NCI-H1930 (cell line): ENCODE measurements around the gene BRSK2.
"Not testable (repeated sequence)": the region's sequence is repeated elsewhere in the genome, so short reads cannot be mapped to it uniquely, and the experiment has no call there.

Source experiments
- DNase-seq, 2 experiments: peaks; one replicate each; lab custom pipeline; 2025; lab: John Stamatoyannopoulos, UW

Gene BRSK2

GRCh38 chr11:1354125-1354938 lies 35.4 kb upstream of the BRSK2 start:
- DNase-seq = no peak

- DNase-seq = no peak
Observed at GRCh38 chr11:1356007-1356435, 33.7 kb upstream of the BRSK2 start.

- no peak for DNase-seq
Observed at GRCh38 chr11:1356478-1356960, 33.2 kb upstream of the BRSK2 start.

- no peak for DNase-seq
Observed at GRCh38 chr11:1358286-1358685, 31.4 kb upstream of the BRSK2 start.

GRCh38 chr11:1358931-1359330 lies 30.8 kb upstream of the BRSK2 start:
- not testable (repeated sequence) for DNase-seq

- no peak for DNase-seq
Observed at GRCh38 chr11:1359556-1359955, 30.2 kb upstream of the BRSK2 start.

GRCh38 chr11:1360181-1360834 lies 29.4 kb upstream of the BRSK2 start:
- no peak for DNase-seq

DNA sequence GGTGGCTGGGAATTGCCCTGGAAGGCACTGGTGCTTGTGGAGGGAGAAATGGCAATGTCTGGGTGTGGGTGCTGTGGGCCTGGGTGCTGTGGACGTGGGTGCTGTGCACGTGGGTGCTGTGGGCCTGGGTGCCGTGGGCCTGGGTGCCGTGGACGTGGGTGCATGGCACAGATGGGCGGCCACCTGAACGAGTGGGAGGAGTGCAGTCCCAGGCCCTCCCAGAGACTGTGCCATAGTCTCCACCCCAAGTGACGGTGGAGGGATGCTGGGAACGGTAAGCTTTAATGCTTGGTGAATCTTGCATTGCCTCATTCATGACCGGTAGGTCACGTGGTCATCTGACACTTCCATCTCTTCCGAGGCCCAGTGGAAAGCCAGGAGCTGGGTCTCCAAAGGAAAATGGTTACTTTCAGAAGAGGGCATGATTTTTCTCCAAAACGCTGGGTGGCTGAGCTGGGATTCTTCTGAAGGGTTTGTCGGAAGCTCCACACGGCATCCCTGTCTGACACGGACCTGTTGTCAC lies 28.8 kb upstream of the BRSK2 start:
- DNase-seq = no peak

DNA sequence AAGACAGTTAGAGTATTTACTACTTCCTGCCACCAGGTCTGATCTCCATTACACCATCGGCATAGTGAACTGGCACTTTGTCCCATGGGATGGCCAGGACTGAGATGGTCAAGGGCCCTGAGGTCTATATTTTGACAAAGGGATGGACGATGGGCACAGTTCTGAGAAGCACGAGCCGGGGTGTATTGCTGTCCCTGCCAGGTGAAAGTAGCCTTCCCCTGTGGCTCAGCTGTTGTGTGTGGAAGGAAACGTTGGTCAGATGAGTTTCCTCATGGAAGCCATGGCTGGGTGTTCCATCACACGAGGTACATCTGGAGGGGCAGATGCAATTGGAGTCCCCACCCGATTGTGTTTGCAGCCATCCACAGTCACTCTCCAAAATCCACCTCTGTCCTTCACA lies 27.9 kb upstream of the BRSK2 start:
- DNase-seq = no peak

DNA sequence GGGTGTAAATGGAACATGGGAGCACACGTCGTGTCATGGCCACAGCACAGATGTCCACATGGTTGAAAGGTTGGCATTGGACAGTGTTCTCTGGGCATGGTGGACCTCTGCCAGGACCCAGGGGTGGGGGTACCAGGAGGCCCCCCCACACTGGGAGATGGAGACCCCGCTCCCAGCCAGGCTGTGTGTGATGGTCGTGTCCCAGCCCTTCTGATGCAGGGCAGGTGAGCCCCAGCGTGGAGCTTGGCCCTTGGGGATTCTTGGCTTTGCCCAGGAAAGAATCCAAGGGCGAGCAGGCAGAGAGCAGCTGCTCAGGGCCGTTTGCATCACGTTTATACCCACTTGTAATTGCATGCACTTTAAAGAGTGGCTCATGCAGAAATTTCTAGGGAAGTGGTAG lies 22.0 kb upstream of the BRSK2 start:
- no peak for DNase-seq

GRCh38 chr11:1368216-1368615 lies 21.5 kb upstream of the BRSK2 start:
- no peak for DNase-seq

DNA sequence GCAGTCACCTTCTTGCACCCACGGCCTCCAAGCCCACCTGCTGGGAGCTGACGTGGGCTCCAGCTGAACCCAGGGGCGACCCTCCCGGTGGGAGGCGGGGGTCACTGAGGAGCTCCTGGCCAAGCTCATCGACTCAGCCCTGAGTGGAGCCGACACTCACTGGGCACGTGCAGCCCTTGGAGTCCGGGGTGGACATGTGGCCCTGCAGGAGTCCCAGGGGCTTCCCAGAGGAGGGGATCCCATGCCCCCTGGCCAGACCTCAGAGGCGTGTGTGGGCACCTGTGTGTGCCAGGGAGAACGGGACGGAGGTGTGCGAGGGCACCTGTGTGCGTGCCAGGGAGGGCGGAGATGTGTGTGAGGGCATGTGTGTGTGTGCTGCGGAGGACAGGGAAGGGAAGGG lies 20.8 kb upstream of the BRSK2 start:
- DNase-seq = no peak

DNA sequence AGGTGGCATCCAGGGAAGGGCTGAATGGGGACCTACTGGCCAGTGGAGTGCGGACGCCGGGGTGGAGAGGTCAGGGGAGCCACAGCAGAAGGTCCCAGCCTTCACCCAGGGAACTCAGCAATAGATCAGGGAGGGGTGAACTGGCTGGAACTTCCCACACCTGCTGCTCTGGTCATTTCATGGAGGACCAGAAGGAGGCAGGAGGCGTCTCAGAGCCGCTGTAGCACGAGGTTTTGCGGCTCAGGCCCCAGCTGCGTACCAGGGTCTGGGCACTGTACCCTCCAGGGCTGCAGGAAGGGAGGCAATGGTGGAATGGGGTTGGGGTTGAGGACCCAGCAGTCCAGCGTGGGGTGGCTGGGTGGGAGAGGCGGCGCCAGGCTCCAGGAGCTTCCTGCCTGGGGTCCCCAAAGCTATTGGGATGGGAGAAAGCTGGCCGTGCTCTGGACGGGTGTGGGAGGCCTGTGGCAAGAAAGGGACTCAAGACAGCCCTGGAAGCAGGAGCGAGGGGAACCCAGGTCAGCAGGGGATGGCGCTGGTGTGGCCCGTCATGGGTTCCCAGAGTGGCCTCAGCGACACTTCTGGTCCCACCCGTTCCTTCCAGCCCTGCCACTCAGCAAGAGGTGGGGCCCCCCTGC lies 20.2 kb upstream of the BRSK2 start:
- no peak for DNase-seq

- DNase-seq = no peak
Observed at GRCh38 chr11:1370186-1371025, 19.3 kb upstream of the BRSK2 start.

GRCh38 chr11:1371026-1371325 lies 18.8 kb upstream of the BRSK2 start:
- no peak for DNase-seq

DNA sequence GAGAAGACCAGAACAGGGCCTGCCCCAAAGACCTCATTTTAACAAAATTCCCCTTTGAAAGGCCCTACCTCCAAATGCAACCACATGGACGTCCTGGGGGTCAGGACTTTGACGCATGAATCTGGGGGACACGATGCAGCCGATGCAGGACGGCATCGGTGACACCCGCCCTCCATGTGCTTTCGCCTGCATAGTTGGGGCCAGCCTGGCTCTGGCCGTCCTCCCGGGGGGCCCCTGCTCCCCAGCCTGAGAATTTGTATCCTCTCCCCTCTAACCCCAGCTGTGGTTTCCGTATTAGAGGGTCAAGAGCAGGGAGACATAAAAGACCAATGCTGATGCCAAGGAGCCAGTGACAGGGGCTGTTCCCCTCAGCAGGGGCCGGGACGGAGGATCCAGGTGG lies 18.4 kb upstream of the BRSK2 start:
- DNase-seq = no peak

- DNase-seq = no peak
Observed at GRCh38 chr11:1371836-1372465, 17.8 kb upstream of the BRSK2 start.

- no peak for DNase-seq
Observed at GRCh38 chr11:1372660-1373059, 17.1 kb upstream of the BRSK2 start.

DNA sequence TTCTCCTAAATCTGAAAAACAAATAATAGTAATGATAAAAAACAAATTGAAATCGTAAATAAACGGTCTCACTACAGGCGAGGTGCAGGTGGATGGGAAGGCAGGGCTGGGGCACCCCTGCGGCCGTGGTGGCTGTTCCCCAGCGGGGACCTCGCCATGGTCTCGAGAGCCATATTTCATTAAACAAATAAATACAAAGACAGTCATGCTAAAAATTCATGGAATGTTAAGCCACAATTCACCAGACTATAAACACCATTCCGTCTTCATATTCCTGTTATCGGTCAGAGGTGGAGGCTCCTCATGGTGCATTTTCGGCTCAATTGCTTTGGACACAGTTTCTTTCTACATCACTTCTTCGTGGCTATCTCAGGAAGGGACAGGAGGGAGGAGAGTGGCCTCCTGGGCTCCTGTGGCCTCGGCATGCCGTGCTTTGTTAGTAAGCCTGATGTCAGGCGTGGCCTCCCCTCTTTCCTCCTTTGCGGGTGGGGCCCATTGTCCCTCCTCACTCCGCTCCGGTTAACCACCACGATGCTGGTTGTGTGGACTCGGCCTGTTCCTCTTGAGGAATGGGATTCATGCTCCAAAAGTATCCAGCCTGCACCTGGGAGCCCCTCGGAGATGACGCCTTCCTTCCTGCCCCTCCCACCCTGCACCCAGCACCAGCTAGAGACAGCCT lies 16.1 kb upstream of the BRSK2 start:
- DNase-seq = no peak

DNA sequence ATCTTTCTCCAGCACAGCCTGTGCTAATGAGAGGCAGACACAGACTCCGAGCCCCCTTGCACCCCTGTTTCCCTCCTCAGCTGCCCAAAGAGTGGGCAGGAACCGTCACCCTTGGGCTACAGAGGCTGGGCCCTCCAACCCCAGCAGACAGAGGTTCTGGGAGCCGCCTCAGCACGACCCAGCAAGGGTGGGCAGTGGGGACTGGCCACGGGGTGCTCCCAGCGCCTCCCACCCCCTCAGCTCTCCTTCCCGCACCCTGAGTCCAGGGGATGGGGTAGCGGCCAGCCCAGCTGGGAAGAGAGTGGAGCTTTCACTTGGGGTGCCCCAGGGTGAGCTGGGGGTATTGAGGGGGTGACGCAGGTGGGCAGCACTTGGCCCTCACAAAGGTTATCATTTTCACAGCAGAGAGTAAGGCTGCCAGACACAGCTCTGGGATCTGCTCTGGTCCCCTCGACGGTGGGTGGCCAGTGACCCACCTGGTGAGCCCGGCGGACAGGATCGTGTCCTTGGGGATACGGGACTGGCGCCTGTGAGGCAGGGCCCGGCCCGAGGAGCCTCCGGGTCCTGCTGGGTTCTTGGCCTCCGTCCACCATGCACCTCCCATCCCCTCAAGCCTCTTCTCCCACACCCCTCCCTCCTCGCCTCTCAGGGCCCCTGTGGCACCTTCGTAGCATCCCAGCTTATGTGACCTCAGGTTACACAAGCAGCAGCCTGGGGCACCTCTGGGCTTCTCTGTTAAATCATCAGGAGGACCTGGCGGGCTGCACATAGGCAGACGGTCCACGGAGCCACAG lies 14.4 kb upstream of the BRSK2 start:
- DNase-seq = no peak
